CD8-positive, alpha-beta memory T cell (primary cell): Measurements from ENCODE around the gene FAM184B. TPM values are rescaled to one million over a fixed set of nuclear protein-coding genes. Genes with fewer than 3 reads are reported as not detected.

Source experiments
- CTCF ChIA-PET: fragments of 350-600 bp; sonication (Branson Sonifier 250); formaldehyde crosslinking; loops from one replicate; lab custom pipeline; 2021; ENCODE audit warnings: antibody characterized with exemption; lab: Charles Lee
- POLR2A ChIA-PET: fragments of 350-600 bp; sonication (Branson Sonifier 250); formaldehyde crosslinking; loops from one replicate; lab custom pipeline; 2021; ENCODE audit warnings: antibody characterized with exemption; lab: Charles Lee
- DNase-seq, 5 donors: peaks; one replicate each; pipeline versions ENCODE4 v3.0.0 to v3.0.0-alpha.2; 2020 to 2022; ENCODE audit warnings: mixed read lengths in 1 of 5
- H3K27ac ChIP-seq: one replicate; pipeline ENCODE4 v1.7.0; 2013; ENCODE audit warnings: low read depth, mild to moderate bottlenecking, low read length, moderate library complexity
- H3K27me3 ChIP-seq: 2 replicates; pipeline ENCODE4 v1.7.0; 2013; ENCODE audit warnings: low read length, mild to moderate bottlenecking; ENCODE audit not compliant: insufficient read depth, poor library complexity, severe bottlenecking
- H3K36me3 ChIP-seq: 2 replicates; pipeline ENCODE4 v1.7.0; 2013; ENCODE audit warnings: mild to moderate bottlenecking, low read length, moderate library complexity; ENCODE audit not compliant: insufficient read depth
- H3K4me1 ChIP-seq: 2 replicates; pipeline ENCODE4 v1.7.0; 2013; ENCODE audit warnings: mild to moderate bottlenecking, low read length, moderate library complexity; ENCODE audit not compliant: insufficient read depth
- H3K4me3 ChIP-seq: 2 replicates; pipeline ENCODE4 v1.7.0; 2013; ENCODE audit warnings: mild to moderate bottlenecking, low read length
- H3K9me3 ChIP-seq: 2 replicates; pipeline ENCODE4 v1.7.0; 2013; ENCODE audit warnings: mild to moderate bottlenecking, low read length
- H3K27ac Mint-ChIP-seq, 8 donors: one replicate each; pipeline ENCODE4 v1.8.0; 2020 to 2021; ENCODE audit warnings: mixed read lengths in 8 of 8, mild to moderate bottlenecking in 6 of 8, inconsistent platforms in 3 of 8, moderate library complexity in 3 of 8
- H3K27me3 Mint-ChIP-seq, 2 donors: one replicate each; pipeline ENCODE4 v1.8.0; 2020 to 2021; ENCODE audit warnings: mixed read lengths in 2 of 2, mild to moderate bottlenecking in 1 of 2, moderate library complexity in 1 of 2
- H3K36me3 Mint-ChIP-seq, 3 donors: one replicate each; pipeline ENCODE4 v1.8.0; 2020 to 2021; ENCODE audit warnings: mixed read lengths in 3 of 3, inconsistent platforms in 1 of 3, mild to moderate bottlenecking in 1 of 3
- H3K4me1 Mint-ChIP-seq, 3 donors: one replicate each; pipeline ENCODE4 v1.8.0; 2020 to 2021; ENCODE audit warnings: mixed read lengths in 3 of 3, inconsistent platforms in 1 of 3, mild to moderate bottlenecking in 1 of 3
- H3K4me3 Mint-ChIP-seq, 7 donors: one replicate each; pipeline ENCODE4 v1.8.0; 2020 to 2021; ENCODE audit warnings: mixed read lengths in 7 of 7, mild to moderate bottlenecking in 6 of 7, moderate library complexity in 4 of 7, inconsistent platforms in 2 of 7
- H3K9me3 Mint-ChIP-seq, 5 donors: one replicate each; pipeline ENCODE4 v1.8.0; 2020 to 2022; ENCODE audit warnings: mixed read lengths in 5 of 5, mild to moderate bottlenecking in 3 of 5, moderate library complexity in 2 of 5, inconsistent platforms in 1 of 5
- polyA plus RNA-seq: library from polyadenylated mRNA; unstranded; fragments of 300-500 nt; fragmentation: Illumina TruSeq; gene quantifications from one replicate; pipeline ENCODE4 v1.2.3, GENCODE V29; 2021
- total RNA-seq, 2 experiments: library from RNA; stranded (reverse); gene quantifications; one replicate each; pipeline ENCODE4 v1.2.3, GENCODE V29; 2021

Gene FAM184B
- total and polyA plus RNA-seq, 3 experiments from 2014 or later = 0.02 TPM; not detected in 2

DNA sequence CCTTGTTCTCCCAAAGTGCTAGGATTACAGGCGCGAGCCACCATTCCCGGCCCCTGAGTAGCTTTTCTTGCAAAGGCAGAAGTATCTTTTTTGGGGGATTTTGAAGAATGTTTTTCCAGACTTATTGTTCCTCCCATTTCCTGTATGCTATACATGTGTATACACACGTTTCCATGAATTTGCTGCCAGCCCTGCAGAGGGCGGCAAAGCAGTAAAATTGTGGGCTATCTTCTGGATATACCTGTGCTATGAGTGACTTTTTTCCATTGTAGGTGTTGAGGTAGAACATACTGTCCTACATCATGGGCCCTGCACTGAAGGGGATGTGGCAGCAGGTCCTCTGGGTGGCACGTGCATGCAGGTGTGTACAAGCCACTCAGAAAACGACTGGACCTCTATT, 183.9 kb downstream of the FAM184B start:
- H3K27me3 ChIP-seq = no peaks in the 10 kb centered on the region
- Mint-ChIP-seq H3K4me1 (peaks cover 2 to 4% (median 3%) of the 10 kb centered on the region in 3 donors), H3K27me3 (no peaks in the 10 kb centered on the region), H3K36me3 (peaks cover 8 to 80% (median 31%) of the 10 kb centered on the region in 3 donors), H3K4me3 (no peak overlapping the region), H3K9me3 (no peaks in the 10 kb centered on the region), H3K27ac (peak overlapping the region in 1 of 8 donors; percentile 29)
- peaks cover 32% of the 10 kb centered on the region for H3K36me3 ChIP-seq
- no peaks in the 10 kb centered on the region for H3K4me1 ChIP-seq
- DNase-seq = no peak
- H3K9me3 ChIP-seq = no peaks in the 10 kb centered on the region
- H3K27ac ChIP-seq = no peak overlapping the region
- ChIA-PET POLR2A (no interaction called here), CTCF (interaction anchor here (1.3 kb wide), 1 partner anchor 39 kb away, joined by 4 read pairs; no protein-coding TSS in a partner anchor)
- H3K4me3 ChIP-seq = no peak overlapping the region

DNA sequence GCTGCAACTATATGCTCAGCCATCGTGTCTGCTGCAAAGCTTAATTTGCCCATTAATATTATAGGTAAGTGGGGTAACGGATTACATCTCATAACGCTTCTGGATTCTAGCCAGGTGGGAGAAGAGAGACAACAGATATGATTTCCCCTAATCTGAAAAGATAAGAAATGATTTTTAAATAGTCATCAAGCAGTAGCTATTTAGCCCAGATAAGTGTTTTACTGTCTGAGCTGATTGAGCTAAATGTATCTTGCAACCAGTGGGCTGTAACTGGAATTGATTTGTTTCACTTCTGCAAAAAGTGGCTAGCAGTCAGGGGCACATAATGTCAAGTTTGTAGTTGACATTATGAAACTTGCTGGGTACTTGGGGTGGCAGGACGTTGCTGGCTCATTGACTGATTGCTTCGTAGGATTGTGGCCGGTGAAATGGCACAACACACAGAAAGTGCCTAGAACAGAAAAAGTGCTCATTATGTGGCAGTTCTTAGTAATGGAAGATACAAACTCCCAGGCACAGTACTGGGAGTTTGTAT, 185.9 kb downstream of the FAM184B start:
- Mint-ChIP-seq H3K4me1 (peaks cover 3 to 11% (median 7%) of the 10 kb centered on the region in 3 donors), H3K36me3 (peaks cover 8 to 79% (median 34%) of the 10 kb centered on the region in 3 donors), H3K4me3 (no peak overlapping the region), H3K27ac (peak overlapping the region in 2 of 8 donors; percentile 31 to 64), H3K27me3 (no peaks in the 10 kb centered on the region), H3K9me3 (no peaks in the 10 kb centered on the region)
- H3K4me3 ChIP-seq = no peak overlapping the region
- ChIA-PET CTCF (interaction anchor here (2.1 kb wide), 1 partner anchor 47 kb away, joined by 5 read pairs; no protein-coding TSS in a partner anchor), POLR2A (no interaction called here)
- no peaks in the 10 kb centered on the region for H3K9me3 ChIP-seq
- H3K4me1 ChIP-seq = no peaks in the 10 kb centered on the region
- H3K27me3 ChIP-seq = no peaks in the 10 kb centered on the region
- peaks cover 35% of the 10 kb centered on the region for H3K36me3 ChIP-seq
- no peak overlapping the region for H3K27ac ChIP-seq
- DNase-seq = no peak

GRCh38 chr4:17589355-17589754, 192.1 kb downstream of the FAM184B start:
- Histone ChIP-seq H3K9me3 (no peaks in the 10 kb centered on the region), H3K36me3 (peaks cover 43% of the 10 kb centered on the region), H3K4me3 (no peak overlapping the region), H3K4me1 (no peaks in the 10 kb centered on the region), H3K27ac (no peak overlapping the region), H3K27me3 (no peaks in the 10 kb centered on the region)
- POLR2A ChIA-PET = no interaction called here
- DNase-seq = no peak
- Mint-ChIP-seq H3K27ac (no peak overlapping the region), H3K27me3 (no peaks in the 10 kb centered on the region), H3K9me3 (no peaks in the 10 kb centered on the region), H3K4me3 (no peak overlapping the region), H3K36me3 (peaks cover 7 to 79% (median 33%) of the 10 kb centered on the region in 3 donors), H3K4me1 (peaks cover 6 to 11% (median 9%) of the 10 kb centered on the region in 3 donors)
- CTCF ChIA-PET = no interaction called here

GRCh38 chr4:17587094-17587822, 194.2 kb downstream of the FAM184B start:
- ChIA-PET POLR2A (no interaction called here), CTCF (interaction anchor here (1.1 to 1.3 kb wide), 2 partner anchors 9 to 55 kb away, joined by 3 read pairs; no protein-coding TSS in a partner anchor)
- no peak for DNase-seq
- H3K27me3 ChIP-seq = no peaks in the 10 kb centered on the region
- no peaks in the 10 kb centered on the region for H3K27me3 Mint-ChIP-seq
- H3K36me3 ChIP-seq = peaks cover 59% of the 10 kb centered on the region
- H3K27ac Mint-ChIP-seq = peak overlapping the region in 3 of 8 donors; percentile 22 to 61 (median 29)
- H3K27ac ChIP-seq = no peak overlapping the region
- H3K4me3 ChIP-seq = no peak overlapping the region
- H3K4me3 Mint-ChIP-seq = no peak overlapping the region
- H3K9me3 Mint-ChIP-seq = no peaks in the 10 kb centered on the region
- H3K4me1 Mint-ChIP-seq = peaks cover 3 to 7% (median 4%) of the 10 kb centered on the region in 3 donors
- H3K36me3 Mint-ChIP-seq = peaks cover 7 to 83% (median 27%) of the 10 kb centered on the region in 3 donors
- no peaks in the 10 kb centered on the region for H3K4me1 ChIP-seq
- no peaks in the 10 kb centered on the region for H3K9me3 ChIP-seq

- H3K4me3 Mint-ChIP-seq = no peak overlapping the region
- ChIA-PET POLR2A (no interaction called here), CTCF (no interaction called here)
- no peak for DNase-seq
- peaks cover 6 to 16% (median 13%) of the 10 kb centered on the region in 3 donors for H3K4me1 Mint-ChIP-seq
- H3K9me3 Mint-ChIP-seq = no peaks in the 10 kb centered on the region
- Histone ChIP-seq H3K27ac (no peak overlapping the region), H3K4me3 (no peak overlapping the region), H3K4me1 (no peaks in the 10 kb centered on the region), H3K27me3 (no peaks in the 10 kb centered on the region), H3K36me3 (peaks cover 60% of the 10 kb centered on the region), H3K9me3 (no peaks in the 10 kb centered on the region)
- peak overlapping the region in 1 of 8 donors; percentile 36 for H3K27ac Mint-ChIP-seq
- peaks cover 7 to 90% (median 24%) of the 10 kb centered on the region in 3 donors for H3K36me3 Mint-ChIP-seq
- H3K27me3 Mint-ChIP-seq = no peaks in the 10 kb centered on the region
Observed at GRCh38 chr4:17584521-17585213, 196.8 kb downstream of the FAM184B start.

DNA sequence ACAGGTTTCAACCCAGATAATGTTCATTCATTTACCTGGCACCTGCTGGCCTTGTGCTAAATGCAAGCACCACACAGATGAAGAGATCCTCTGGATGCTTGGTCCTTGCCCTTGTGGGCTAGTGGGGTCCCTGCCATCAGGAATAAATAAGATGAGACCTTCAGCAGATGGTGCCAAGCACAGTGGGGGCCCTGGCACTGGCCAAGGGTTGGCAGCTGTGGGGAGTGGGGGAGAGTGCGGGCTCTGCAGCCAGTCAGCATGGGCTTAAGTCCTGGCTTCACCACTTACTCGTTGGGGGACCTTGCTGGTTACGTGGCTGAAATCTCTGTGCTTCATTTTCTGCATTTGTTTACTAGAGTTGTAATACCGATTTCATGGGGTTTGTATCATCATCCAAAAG, 197.5 kb downstream of the FAM184B start:
- peaks cover 7% of the 10 kb centered on the region for H3K4me1 ChIP-seq
- Mint-ChIP-seq H3K9me3 (no peaks in the 10 kb centered on the region), H3K4me1 (peaks cover 11 to 24% (median 19%) of the 10 kb centered on the region in 3 donors), H3K27me3 (no peaks in the 10 kb centered on the region), H3K36me3 (peaks cover 7 to 87% (median 22%) of the 10 kb centered on the region in 3 donors), H3K27ac (no peak overlapping the region), H3K4me3 (peak overlapping the region in 1 of 7 donors; percentile 65)
- CTCF ChIA-PET = no interaction called here
- no peaks in the 10 kb centered on the region for H3K27me3 ChIP-seq
- no peak for DNase-seq
- H3K36me3 ChIP-seq = peaks cover 54% of the 10 kb centered on the region
- no peak overlapping the region for H3K27ac ChIP-seq
- no peaks in the 10 kb centered on the region for H3K9me3 ChIP-seq
- POLR2A ChIA-PET = no interaction called here
- no peak overlapping the region for H3K4me3 ChIP-seq

- no peak overlapping the region for H3K27ac Mint-ChIP-seq
Observed at GRCh38 chr4:17583276-17583675, 198.1 kb downstream of the FAM184B start.

More at GRCh38 chr4:17583276-17583675, 198.1 kb downstream of the FAM184B start:
- DNase-seq = no peak
- Histone ChIP-seq H3K27ac (no peak overlapping the region), H3K27me3 (no peaks in the 10 kb centered on the region), H3K36me3 (peaks cover 54% of the 10 kb centered on the region), H3K9me3 (no peaks in the 10 kb centered on the region), H3K4me1 (peaks cover 14% of the 10 kb centered on the region), H3K4me3 (no peak overlapping the region)
- Mint-ChIP-seq H3K36me3 (peaks cover 7 to 85% (median 22%) of the 10 kb centered on the region in 3 donors), H3K4me3 (no peak overlapping the region), H3K4me1 (peaks cover 18 to 30% (median 26%) of the 10 kb centered on the region in 3 donors), H3K27me3 (no peaks in the 10 kb centered on the region), H3K9me3 (no peaks in the 10 kb centered on the region)
- ChIA-PET CTCF (no interaction called here), POLR2A (no interaction called here)
